CD4-positive, alpha-beta T cell (primary cell): ENCODE data around the gene MICAL2. TPM values are rescaled to one million over a fixed set of nuclear protein-coding genes. Genes with fewer than 3 reads are reported as not detected.

Source experiments
- ATAC-seq: fragments of 200-7000 bp; cut with Tn5 transposase; one replicate; pipeline ENCODE4 v1.10.0; 2022; ENCODE audit warnings: mild to moderate bottlenecking; ENCODE audit not compliant: poor library complexity
- CTCF ChIA-PET: fragments of 350-600 bp; sonication (Branson Sonifier 250); formaldehyde crosslinking; loops from one replicate; lab custom pipeline; 2021; ENCODE audit warnings: antibody characterized with exemption, inconsistent platforms; lab: Charles Lee
- POLR2A ChIA-PET: fragments of 350-600 bp; sonication (Branson Sonifier 250); formaldehyde crosslinking; loops from one replicate; lab custom pipeline; 2021; ENCODE audit warnings: antibody characterized with exemption, inconsistent platforms; lab: Charles Lee
- DNase-seq, 14 experiments: peaks; one replicate each; pipeline ENCODE4 v3.0.0-alpha.2; 2013 to 2020; ENCODE audit warnings: mixed read lengths in 2 of 14
- H3K27ac ChIP-seq, 2 donors: one replicate each; pipeline versions ENCODE4 v1.5.1 to v1.7.0; 2013; ENCODE audit warnings: low read length in 2 of 2, low read depth in 1 of 2, mild to moderate bottlenecking in 1 of 2
- H3K27me3 ChIP-seq, 2 experiments: 1 replicate in 1 of 2; 2 replicates in 1 of 2; pipeline versions ENCODE4 v1.6.1 to v1.7.0; 2013; ENCODE audit warnings: low read length in 2 of 2, control low read depth in 1 of 2, mild to moderate bottlenecking in 1 of 2, moderate library complexity in 1 of 2; ENCODE audit not compliant: insufficient read depth in 2 of 2, control insufficient read depth in 1 of 2
- H3K36me3 ChIP-seq: one replicate; pipeline ENCODE4 v1.6.1; 2013; ENCODE audit warnings: low read length, control low read depth; ENCODE audit not compliant: insufficient read depth
- H3K4me1 ChIP-seq: one replicate; pipeline ENCODE4 v1.6.1; 2013; ENCODE audit warnings: low read length, control low read depth; ENCODE audit not compliant: insufficient read depth
- H3K4me3 ChIP-seq: one replicate; pipeline ENCODE4 v1.5.1; 2013; ENCODE audit warnings: mild to moderate bottlenecking, low read length, moderate library complexity
- H3K9me3 ChIP-seq, 2 experiments: 1 replicate in 1 of 2; 2 replicates in 1 of 2; pipeline versions ENCODE4 v1.6.1 to v1.7.0; 2013; ENCODE audit warnings: low read length in 2 of 2, mild to moderate bottlenecking in 2 of 2, control low read depth in 1 of 2, moderate library complexity in 1 of 2; ENCODE audit not compliant: control insufficient read depth in 1 of 2, insufficient read depth in 1 of 2
- H3K27ac Mint-ChIP-seq: one replicate; pipeline ENCODE4 v1.8.0; 2020; ENCODE audit warnings: mixed read lengths
- H3K27me3 Mint-ChIP-seq: one replicate; pipeline ENCODE4 v1.8.0; 2021; ENCODE audit warnings: mixed read lengths
- H3K36me3 Mint-ChIP-seq: one replicate; pipeline ENCODE4 v1.8.0; 2021; ENCODE audit warnings: low read depth, mixed read lengths
- H3K4me1 Mint-ChIP-seq: one replicate; pipeline ENCODE4 v1.8.0; 2021; ENCODE audit warnings: low read depth, mixed read lengths
- H3K4me3 Mint-ChIP-seq: one replicate; pipeline ENCODE4 v1.8.0; 2020; ENCODE audit warnings: mild to moderate bottlenecking, mixed read lengths
- H3K9me3 Mint-ChIP-seq: one replicate; pipeline ENCODE4 v1.8.0; 2020; ENCODE audit warnings: mixed read lengths
- CTCF ChIP-seq: fragments of 200-600 bp; IDR thresholded peaks from one replicate; pipeline ENCODE4 v1.8.0; 2022; ENCODE audit warnings: antibody characterized with exemption, mild to moderate bottlenecking
- intact Hi-C, 2 experiments: fragments of 100-400 bp; cut with DNase I in 1 of 2; cut with micrococcal nuclease in 1 of 2; formaldehyde crosslinking; loops; one replicate each; pipeline versions ENCODE4 v1.15.1 to v1.9.0; 2023 to 2025; cut with DNase I, micrococcal nuclease
- total RNA-seq, 174 experiments: library from RNA in 2 of 174; stranded (reverse) in 2 of 174; gene quantifications; one replicate each; pipeline ENCODE4 v1.2.3 and lab custom pipeline; 2021 to 2026

Gene MICAL2
- total RNA-seq, 2 experiments from 2014 or later = 12.8 to 14.1 TPM

GRCh38 chr11:12238420-12238819, 128.0 kb downstream of the MICAL2 start:
- intact Hi-C loops = loop anchor here (5.0 to 10.0 kb wide), 2 partner anchors 104 to 126 kb away; partner anchors contain the start of gene MICAL2 (in 1 of the 2)
- POLR2A ChIA-PET = interaction anchor here (1.2 kb wide), 1 partner anchor 14 kb away, joined by 3 read pairs; no protein-coding TSS in a partner anchor
- H3K27ac Mint-ChIP-seq = no peak overlapping the region
- H3K9me3 Mint-ChIP-seq = no peaks in the 10 kb centered on the region
- Histone ChIP-seq H3K9me3 (no peaks in the 10 kb centered on the region), H3K4me3 (no peak overlapping the region), H3K4me1 (peaks cover 27% of the 10 kb centered on the region), H3K36me3 (peaks cover 32% of the 10 kb centered on the region), H3K27me3 (no peaks in the 10 kb centered on the region), H3K27ac (no peak overlapping the region)
- CTCF ChIA-PET = interaction anchor here (1.1 kb wide), 1 partner anchor 194 kb away, joined by 4 read pairs; no protein-coding TSS in a partner anchor
- peaks cover 52% of the 10 kb centered on the region for H3K4me1 Mint-ChIP-seq
- ATAC-seq (no peak), DNase-seq (no peak)
- no peaks in the 10 kb centered on the region for H3K27me3 Mint-ChIP-seq
- no peak for TF ChIP-seq CTCF
- H3K4me3 Mint-ChIP-seq = no peak overlapping the region
- H3K36me3 Mint-ChIP-seq = peaks cover 24% of the 10 kb centered on the region

- no peak for TF ChIP-seq CTCF
- Histone ChIP-seq H3K27ac (no peak overlapping the region), H3K4me1 (peaks cover 27% of the 10 kb centered on the region), H3K27me3 (no peaks in the 10 kb centered on the region), H3K36me3 (peaks cover 32% of the 10 kb centered on the region), H3K9me3 (no peaks in the 10 kb centered on the region), H3K4me3 (no peak overlapping the region)
- Mint-ChIP-seq H3K36me3 (peaks cover 24% of the 10 kb centered on the region), H3K9me3 (no peaks in the 10 kb centered on the region), H3K4me3 (no peak overlapping the region), H3K27ac (no peak overlapping the region), H3K27me3 (no peaks in the 10 kb centered on the region), H3K4me1 (peaks cover 57% of the 10 kb centered on the region)
- POLR2A ChIA-PET = interaction anchor here (1.2 kb wide), 1 partner anchor 15 kb away, joined by 3 read pairs; no protein-coding TSS in a partner anchor
- CTCF ChIA-PET = no interaction called here
- DNase-seq (no peak), ATAC-seq (no peak)
- intact Hi-C loops = loop anchor here (5.0 to 10.0 kb wide), 2 partner anchors 105 to 127 kb away; partner anchors contain the start of gene MICAL2 (in 1 of the 2)
Measured at GRCh38 chr11:12239396-12239795, 129.0 kb downstream of the MICAL2 start.

GRCh38 chr11:12239804-12240371, 129.5 kb downstream of the MICAL2 start:
- Mint-ChIP-seq H3K4me1 (peaks cover 52% of the 10 kb centered on the region), H3K27ac (no peak overlapping the region), H3K36me3 (peaks cover 24% of the 10 kb centered on the region), H3K4me3 (no peak overlapping the region), H3K27me3 (no peaks in the 10 kb centered on the region), H3K9me3 (no peaks in the 10 kb centered on the region)
- POLR2A ChIA-PET = interaction anchor here (0.7 to 1.2 kb wide), 2 partner anchors 15 to 45 kb away, joined by 3 to 5 read pairs; no protein-coding TSS in a partner anchor
- Histone ChIP-seq H3K27ac (no peak overlapping the region), H3K4me3 (no peak overlapping the region), H3K27me3 (no peaks in the 10 kb centered on the region), H3K9me3 (no peaks in the 10 kb centered on the region), H3K4me1 (peaks cover 24% of the 10 kb centered on the region), H3K36me3 (peaks cover 32% of the 10 kb centered on the region)
- ATAC-seq (no peak), DNase-seq (no peak)
- CTCF ChIA-PET = no interaction called here
- intact Hi-C loops = loop anchor here (2.0 to 10.0 kb wide), 3 partner anchors 39 to 128 kb away; partner anchors contain the start of gene MICAL2 (in 1 of the 2)
- TF ChIP-seq CTCF = no peak
